Measurements from ENCODE around the gene XPO6.

The XPO6 gene

DNA sequence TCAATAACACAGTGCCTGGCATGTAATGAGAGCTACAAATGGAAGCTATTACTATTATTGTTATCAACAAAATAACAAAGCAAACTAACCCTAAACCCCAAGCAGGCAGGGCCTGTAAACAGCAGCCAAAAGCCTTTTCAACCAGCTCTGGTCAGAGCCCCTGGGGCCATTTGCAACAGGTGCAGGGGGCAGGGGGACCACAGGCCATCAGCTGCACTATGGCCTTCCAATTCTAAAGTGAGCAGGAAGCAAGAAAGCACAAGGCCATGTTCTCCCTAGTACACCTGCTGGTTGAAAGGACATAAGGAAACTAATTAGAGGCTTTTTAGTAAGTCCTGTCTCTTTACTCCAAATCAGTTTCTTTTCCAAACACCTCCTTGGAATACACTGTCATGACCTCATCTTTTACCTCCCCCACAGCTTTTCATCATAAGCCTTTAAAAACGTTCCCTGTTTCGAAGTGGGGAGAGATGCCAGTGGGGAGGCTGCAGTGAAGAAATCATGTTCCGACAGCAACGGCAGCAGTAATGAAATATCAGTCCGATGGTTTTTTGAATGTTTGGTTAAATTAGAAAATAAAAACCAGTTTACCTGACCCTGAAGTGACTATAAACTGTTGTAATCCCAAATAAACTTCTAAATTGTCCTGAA, 79.9 kb downstream of the XPO6 start:
- DNase-seq (ENCODE audit: extremely low spot score): no peak
- POLR2A ChIA-PET: no interaction called here
- CTCF ChIA-PET: interaction anchor here (1.0 to 2.0 kb wide), 5 partner anchors 9 to 61 kb away, joined by 3 to 6 read pairs (median 4); no protein-coding TSS in a partner anchor
- TF ChIP-seq, protein P1, sequence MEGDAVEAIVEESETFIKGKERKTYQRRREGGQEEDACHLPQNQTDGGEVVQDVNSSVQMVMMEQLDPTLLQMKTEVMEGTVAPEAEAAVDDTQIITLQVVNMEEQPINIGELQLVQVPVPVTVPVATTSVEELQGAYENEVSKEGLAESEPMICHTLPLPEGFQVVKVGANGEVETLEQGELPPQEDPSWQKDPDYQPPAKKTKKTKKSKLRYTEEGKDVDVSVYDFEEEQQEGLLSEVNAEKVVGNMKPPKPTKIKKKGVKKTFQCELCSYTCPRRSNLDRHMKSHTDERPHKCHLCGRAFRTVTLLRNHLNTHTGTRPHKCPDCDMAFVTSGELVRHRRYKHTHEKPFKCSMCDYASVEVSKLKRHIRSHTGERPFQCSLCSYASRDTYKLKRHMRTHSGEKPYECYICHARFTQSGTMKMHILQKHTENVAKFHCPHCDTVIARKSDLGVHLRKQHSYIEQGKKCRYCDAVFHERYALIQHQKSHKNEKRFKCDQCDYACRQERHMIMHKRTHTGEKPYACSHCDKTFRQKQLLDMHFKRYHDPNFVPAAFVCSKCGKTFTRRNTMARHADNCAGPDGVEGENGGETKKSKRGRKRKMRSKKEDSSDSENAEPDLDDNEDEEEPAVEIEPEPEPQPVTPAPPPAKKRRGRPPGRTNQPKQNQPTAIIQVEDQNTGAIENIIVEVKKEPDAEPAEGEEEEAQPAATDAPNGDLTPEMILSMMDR (IDR thresholded peaks at IDR 0.05; ENCODE audit: control extremely low read depth, extremely low read depth, low read depth, missing control alignments): no peak

DNA sequence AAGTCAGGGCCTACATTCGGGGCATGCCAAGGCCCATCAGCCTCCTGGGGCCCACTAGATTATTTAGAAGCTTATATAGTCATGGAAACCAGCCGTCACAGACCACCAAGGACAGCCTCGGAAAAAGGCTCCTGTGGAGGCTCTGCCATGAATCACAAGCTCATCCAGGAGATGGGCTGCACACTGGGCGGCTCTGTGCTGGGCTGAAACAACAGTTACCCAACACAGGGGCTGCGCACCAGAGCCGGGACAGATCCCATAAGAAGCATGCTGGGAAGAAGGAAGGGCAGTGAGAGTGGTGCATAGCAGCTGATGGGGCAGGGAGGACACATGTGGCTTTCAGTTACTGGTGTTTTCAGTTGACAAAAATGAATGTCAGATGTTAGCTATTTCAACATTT, 80.6 kb downstream of the XPO6 start:
- ChIA-PET POLR2A (no interaction called here), CTCF (interaction anchor here (1.1 to 2.0 kb wide), 4 partner anchors 10 to 87 kb away, joined by 3 to 7 read pairs (median 4); no protein-coding TSS in a partner anchor)
- DNase-seq (ENCODE audit: extremely low spot score): no peak
- TF ChIP-seq, protein P1 (IDR thresholded peaks at IDR 0.05; ENCODE audit: control extremely low read depth, extremely low read depth, low read depth, missing control alignments): no peak

DNA sequence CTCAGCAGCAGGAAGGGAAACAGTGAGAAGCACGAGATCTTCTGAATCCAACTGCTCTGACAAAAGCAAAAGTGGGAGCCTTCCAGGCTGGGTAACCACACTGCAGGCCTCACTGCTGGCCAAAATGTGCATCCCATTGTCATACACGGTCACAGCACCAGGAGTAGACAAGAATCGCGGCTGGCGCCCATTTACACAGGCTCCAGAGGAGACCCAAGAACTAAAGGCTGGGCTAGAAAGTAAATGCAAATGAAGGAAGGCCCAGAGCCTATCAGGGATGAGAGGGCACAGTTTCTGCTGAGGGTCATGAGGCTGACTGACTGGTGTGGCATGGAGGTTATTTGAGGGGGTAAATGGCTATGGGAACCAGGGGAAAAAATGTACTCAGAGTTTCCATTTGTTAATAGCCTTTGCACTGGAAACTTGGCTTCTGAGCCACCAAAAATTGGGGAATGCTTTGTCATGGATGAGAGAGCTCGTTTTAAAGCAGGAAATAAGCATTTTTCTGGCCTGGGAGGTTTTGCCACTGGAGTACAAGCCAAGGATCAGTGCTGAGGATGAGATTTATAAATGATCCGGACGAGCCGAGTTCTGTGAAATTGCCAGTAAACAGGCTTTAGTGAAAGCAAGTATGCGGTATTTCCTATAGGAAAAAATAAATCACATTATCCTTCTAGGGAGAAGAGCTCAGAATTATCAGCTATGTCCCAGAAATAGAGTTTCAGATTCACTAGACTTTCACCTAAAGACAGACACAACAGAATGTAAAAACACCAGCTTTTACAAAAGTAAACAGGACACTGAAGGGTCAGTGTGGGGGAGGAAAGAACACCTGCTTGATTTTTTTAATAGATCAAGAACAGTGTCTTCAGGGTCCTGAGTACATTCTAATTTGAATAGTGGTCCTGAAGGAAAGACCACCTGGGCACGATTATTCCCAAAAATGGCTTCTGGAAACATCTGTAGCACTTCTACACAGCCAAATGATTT, 81.4 kb downstream of the XPO6 start:
- ChIA-PET CTCF (interaction anchor here (1.1 to 2.0 kb wide), 3 partner anchors 10 to 87 kb away, joined by 3 to 7 read pairs (median 4); no protein-coding TSS in a partner anchor), POLR2A (no interaction called here)
- no peak for DNase-seq (ENCODE audit: extremely low spot score)
- TF ChIP-seq, protein P1 (IDR thresholded peaks at IDR 0.05; ENCODE audit: control extremely low read depth, extremely low read depth, low read depth, missing control alignments): no peak

DNA sequence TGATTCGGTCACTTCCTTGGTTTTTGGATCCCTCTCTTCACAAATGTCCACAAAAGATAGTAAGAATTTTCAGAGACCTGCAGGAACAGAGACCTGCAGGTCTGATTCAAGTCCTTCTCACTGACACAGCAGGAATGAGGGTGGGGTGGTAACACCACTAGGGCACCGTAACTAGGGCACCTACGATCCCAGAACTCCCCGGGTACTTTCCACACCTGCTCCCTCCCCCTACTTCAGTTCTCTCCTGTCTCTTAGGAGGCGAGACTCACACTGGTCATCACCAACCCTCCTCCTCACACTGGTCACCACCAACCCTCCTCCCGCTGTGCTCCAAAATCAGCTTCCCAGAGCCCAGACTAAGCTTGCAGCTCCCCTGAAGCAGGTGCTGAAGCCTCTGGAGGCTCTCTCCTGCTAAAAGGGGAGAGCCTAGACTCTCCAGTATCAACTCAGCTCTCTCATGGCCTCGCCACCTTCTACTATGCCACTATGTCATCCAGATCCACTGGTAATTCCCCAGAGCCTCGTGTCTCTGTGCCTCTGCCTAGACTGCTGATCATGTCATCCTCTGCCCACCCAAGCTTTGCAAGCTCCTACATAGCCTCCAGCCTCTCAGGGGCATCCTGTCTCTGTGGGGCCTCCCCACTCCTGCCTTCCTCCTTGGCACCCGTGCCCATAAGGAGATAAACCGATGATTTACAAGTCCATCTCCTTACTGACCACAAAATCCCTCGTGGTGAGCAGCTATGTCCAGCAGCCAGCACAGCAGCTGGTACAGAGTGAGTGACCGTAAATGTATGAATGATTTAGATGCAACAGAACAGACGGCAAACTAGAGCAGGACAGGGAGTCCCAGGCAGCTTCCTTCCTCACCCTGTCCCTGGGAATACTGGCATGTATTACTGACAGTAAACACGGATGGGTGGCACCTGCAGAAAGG, 84.8 kb downstream of the XPO6 start:
- CTCF ChIA-PET: no interaction called here
- TF ChIP-seq, protein P1 (IDR thresholded peaks at IDR 0.05; ENCODE audit: control extremely low read depth, extremely low read depth, low read depth, missing control alignments): no peak
- POLR2A ChIA-PET: no interaction called here
- DNase-seq (ENCODE audit: extremely low spot score): no peak

DNA sequence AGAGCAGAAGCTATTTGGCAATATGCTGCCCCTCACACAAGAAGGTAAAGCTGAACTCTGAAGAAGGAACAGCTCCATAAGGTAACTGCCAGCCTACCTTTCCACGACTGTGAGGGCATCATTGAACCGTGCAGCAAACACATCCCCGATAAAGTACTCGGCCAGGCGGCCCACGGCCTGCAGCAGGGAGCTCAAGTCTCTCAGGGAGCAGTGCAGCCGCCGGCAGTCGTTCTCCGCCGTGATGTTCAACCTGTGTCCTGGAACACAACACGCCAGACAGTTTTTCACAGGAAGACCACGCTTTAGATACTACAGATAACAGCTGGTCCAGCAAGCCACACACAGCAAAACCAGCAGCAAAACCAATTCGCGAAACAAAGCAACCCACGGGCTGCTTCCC, 86.2 kb downstream of the XPO6 start:
- TF ChIP-seq, protein P1 (IDR thresholded peaks at IDR 0.05; ENCODE audit: control extremely low read depth, extremely low read depth, low read depth, missing control alignments): no peak
- POLR2A ChIA-PET: no interaction called here
- CTCF ChIA-PET: interaction anchor here (0.9 kb wide), 1 partner anchor 8 kb away, joined by 3 read pairs; no protein-coding TSS in a partner anchor
- DNase-seq (ENCODE audit: extremely low spot score): no peak

DNA sequence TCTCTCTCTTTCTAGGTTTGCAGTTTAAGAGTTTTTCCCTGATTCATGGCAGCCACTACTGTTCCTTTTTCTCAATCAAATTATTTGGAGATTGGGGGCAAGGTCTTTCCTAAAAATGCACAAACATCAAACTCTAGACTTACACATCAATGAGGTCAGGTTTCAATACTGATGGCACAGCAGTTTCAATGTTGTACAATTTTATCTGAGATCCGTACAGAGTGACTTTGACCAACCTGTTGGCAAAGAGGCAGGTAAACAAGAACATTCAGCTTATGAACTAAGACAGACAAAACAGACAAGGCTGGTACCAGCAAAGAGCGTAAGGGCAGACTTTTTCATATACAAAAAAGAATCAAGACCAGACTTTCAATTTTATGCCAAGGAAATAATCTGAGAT, 90.2 kb downstream of the XPO6 start:
- ChIA-PET CTCF (no interaction called here), POLR2A (no interaction called here)
- TF ChIP-seq, protein P1 (IDR thresholded peaks at IDR 0.05; ENCODE audit: control extremely low read depth, extremely low read depth, low read depth, missing control alignments): no peak
- DNase-seq (ENCODE audit: extremely low spot score): no peak
